ENCODE results near the gene HIF3A. TPM values are rescaled to one million over a fixed set of nuclear protein-coding genes. Genes with fewer than 3 reads are reported as not detected.
"Not testable (repeated sequence)": the region's sequence is repeated elsewhere in the genome, so short reads cannot be mapped to it uniquely, and the experiment has no call there.

Gene HIF3A
- polyA plus RNA-seq: 165 TPM
- long read RNA-seq, donor 1, full-length matches to known transcripts: 1 of 13 reads
- long read RNA-seq, donor 1, partial matches to known transcripts: 12 of 13 reads
- long read RNA-seq, donor 1, other reads (novel, unspliced or antisense): 0 of 13 reads
- long read RNA-seq, donor 2, full-length matches to known transcripts: 13 of 49 reads
- long read RNA-seq, donor 2, partial matches to known transcripts: 36 of 49 reads
- long read RNA-seq, donor 2, other reads (novel, unspliced or antisense): 0 of 49 reads
- long read RNA-seq, donor 3, full-length matches to known transcripts: 9 of 9 reads
- long read RNA-seq, donor 3, partial matches to known transcripts: 0 of 9 reads
- long read RNA-seq, donor 3, other reads (novel, unspliced or antisense): 0 of 9 reads
- long read RNA-seq, donor 4, partial matches to known transcripts: 5 of 5 reads
- long read RNA-seq, donor 4, other reads (novel, unspliced or antisense): 0 of 5 reads
- long read RNA-seq, donor 5, full-length matches to known transcripts: 4 of 4 reads
- long read RNA-seq, donor 5, partial matches to known transcripts: 0 of 4 reads
- long read RNA-seq, donor 5, other reads (novel, unspliced or antisense): 0 of 4 reads
- long read RNA-seq, donor 6, full-length matches to known transcripts: 6 of 23 reads
- long read RNA-seq, donor 6, partial matches to known transcripts: 17 of 23 reads
- long read RNA-seq, donor 6, other reads (novel, unspliced or antisense): 0 of 23 reads
- long read RNA-seq, donor 7, full-length matches to known transcripts: 6 of 6 reads
- long read RNA-seq, donor 7, partial matches to known transcripts: 0 of 6 reads
- long read RNA-seq, donor 7, other reads (novel, unspliced or antisense): 0 of 6 reads
- long read RNA-seq, donor 8, full-length matches to known transcripts: 9 of 46 reads
- long read RNA-seq, donor 8, partial matches to known transcripts: 37 of 46 reads
- long read RNA-seq, donor 8, other reads (novel, unspliced or antisense): 0 of 46 reads
- long read RNA-seq, donor 9, full-length matches to known transcripts: 5 of 33 reads
- long read RNA-seq, donor 9, partial matches to known transcripts: 28 of 33 reads
- long read RNA-seq, donor 9, other reads (novel, unspliced or antisense): 0 of 33 reads
- long read RNA-seq, donor 10, full-length matches to known transcripts: 13 of 24 reads
- long read RNA-seq, donor 10, partial matches to known transcripts: 11 of 24 reads
- long read RNA-seq, donor 10, other reads (novel, unspliced or antisense): 0 of 24 reads
- long read RNA-seq, donor 11, full-length matches to known transcripts: 9 of 9 reads
- long read RNA-seq, donor 11, partial matches to known transcripts: 0 of 9 reads
- long read RNA-seq, donor 11, other reads (novel, unspliced or antisense): 0 of 9 reads

- no CpG with 5 or more reads among the region's 46 CpGs for WGBS (ENCODE audit: insufficient coverage, low lambda C conversion rate)
- peaks cover 52% of the 10 kb centered on the region for H3K4me1 ChIP-seq (ENCODE audit: control insufficient read depth, insufficient read depth, low read length)
- peak within 1 kb of the TSS; percentile 83 for H3K4me3 ChIP-seq (ENCODE audit: low read length)
- H3K27ac ChIP-seq (ENCODE audit: low read length): peak within 1 kb of the TSS; percentile 99
- no peaks in the 10 kb centered on the region for H3K9me3 ChIP-seq (ENCODE audit: control insufficient read depth, low read depth, low read length)
- H3K36me3 ChIP-seq (ENCODE audit: control insufficient read depth, insufficient read depth, low read length): no peaks in the 10 kb centered on the region
- DNase-seq: peak; percentile 95 to 96
- H3K27me3 ChIP-seq (ENCODE audit: control insufficient read depth, insufficient read depth, low read length): no peaks in the 10 kb centered on the region
These were observed at the start of gene HIF3A for GRCh38 chr19:46296722-46297461. HIF3A (plus strand) TSS chr19:46297042; CDS start chr19:46297077, 35 bp downstream.

GRCh38 chr19:46250076-46250735 lies 46.6 kb upstream of the HIF3A start:
- WGBS (ENCODE audit: insufficient coverage, low lambda C conversion rate): no CpG with 5 or more reads among the region's 3 CpGs
- DNase-seq: no peak
- no peaks in the 10 kb centered on the region for H3K4me1 ChIP-seq (ENCODE audit: control insufficient read depth, insufficient read depth, low read length)
- H3K36me3 ChIP-seq (ENCODE audit: control insufficient read depth, insufficient read depth, low read length): no peaks in the 10 kb centered on the region
- H3K4me3 ChIP-seq (ENCODE audit: low read length): no peak overlapping the region
- no peaks in the 10 kb centered on the region for H3K9me3 ChIP-seq (ENCODE audit: control insufficient read depth, low read depth, low read length)
- H3K27me3 ChIP-seq (ENCODE audit: control insufficient read depth, insufficient read depth, low read length): no peaks in the 10 kb centered on the region
- H3K27ac ChIP-seq (ENCODE audit: low read length): no peak overlapping the region

GRCh38 chr19:46251416-46251815 lies 45.4 kb upstream of the HIF3A start:
- H3K4me3 ChIP-seq (ENCODE audit: low read length): no peak overlapping the region
- H3K27ac ChIP-seq (ENCODE audit: low read length): no peak overlapping the region
- H3K9me3 ChIP-seq (ENCODE audit: control insufficient read depth, low read depth, low read length): no peaks in the 10 kb centered on the region
- no peaks in the 10 kb centered on the region for H3K4me1 ChIP-seq (ENCODE audit: control insufficient read depth, insufficient read depth, low read length)
- H3K36me3 ChIP-seq (ENCODE audit: control insufficient read depth, insufficient read depth, low read length): no peaks in the 10 kb centered on the region
- DNase-seq: no peak
- H3K27me3 ChIP-seq (ENCODE audit: control insufficient read depth, insufficient read depth, low read length): no peaks in the 10 kb centered on the region
- WGBS (ENCODE audit: insufficient coverage, low lambda C conversion rate): no CpG with 5 or more reads among the region's 5 CpGs

- Histone ChIP-seq H3K36me3 (ENCODE audit: control insufficient read depth, insufficient read depth, low read length) (no peaks in the 10 kb centered on the region), H3K4me3 (ENCODE audit: low read length) (no peak overlapping the region), H3K9me3 (ENCODE audit: control insufficient read depth, low read depth, low read length) (no peaks in the 10 kb centered on the region), H3K4me1 (ENCODE audit: control insufficient read depth, insufficient read depth, low read length) (no peaks in the 10 kb centered on the region), H3K27ac (ENCODE audit: low read length) (no peak overlapping the region), H3K27me3 (ENCODE audit: control insufficient read depth, insufficient read depth, low read length) (peaks cover 5% of the 10 kb centered on the region)
- no CpG with 5 or more reads among the region's 4 CpGs for WGBS (ENCODE audit: insufficient coverage, low lambda C conversion rate)
- DNase-seq: no peak
These were observed 42.1 kb upstream of the HIF3A start for GRCh38 chr19:46254776-46255175.

GRCh38 chr19:46256855-46257254 lies 40.0 kb upstream of the HIF3A start:
- Histone ChIP-seq H3K27me3 (ENCODE audit: control insufficient read depth, insufficient read depth, low read length) (peaks cover 5% of the 10 kb centered on the region), H3K4me3 (ENCODE audit: low read length) (no peak overlapping the region), H3K27ac (ENCODE audit: low read length) (no peak overlapping the region), H3K9me3 (ENCODE audit: control insufficient read depth, low read depth, low read length) (no peaks in the 10 kb centered on the region), H3K36me3 (ENCODE audit: control insufficient read depth, insufficient read depth, low read length) (no peaks in the 10 kb centered on the region), H3K4me1 (ENCODE audit: control insufficient read depth, insufficient read depth, low read length) (no peaks in the 10 kb centered on the region)
- WGBS (ENCODE audit: insufficient coverage, low lambda C conversion rate): no CpG with 5 or more reads among the region's 8 CpGs
- no peak for DNase-seq

GRCh38 chr19:46261501-46261900 lies 35.3 kb upstream of the HIF3A start:
- not testable (repeated sequence) for DNase-seq; H3K9me3 ChIP-seq (ENCODE audit: control insufficient read depth, low read depth, low read length); H3K4me3 ChIP-seq (ENCODE audit: low read length); H3K36me3 ChIP-seq (ENCODE audit: control insufficient read depth, insufficient read depth, low read length); H3K27ac ChIP-seq (ENCODE audit: low read length); H3K4me1 ChIP-seq (ENCODE audit: control insufficient read depth, insufficient read depth, low read length); H3K27me3 ChIP-seq (ENCODE audit: control insufficient read depth, insufficient read depth, low read length)
- no CpG with 5 or more reads among the region's 7 CpGs for WGBS (ENCODE audit: insufficient coverage, low lambda C conversion rate)

- H3K27ac ChIP-seq (ENCODE audit: low read length); H3K4me1 ChIP-seq (ENCODE audit: control insufficient read depth, insufficient read depth, low read length); DNase-seq; H3K4me3 ChIP-seq (ENCODE audit: low read length); H3K27me3 ChIP-seq (ENCODE audit: control insufficient read depth, insufficient read depth, low read length); H3K36me3 ChIP-seq (ENCODE audit: control insufficient read depth, insufficient read depth, low read length); H3K9me3 ChIP-seq (ENCODE audit: control insufficient read depth, low read depth, low read length): not testable (repeated sequence)
- WGBS (ENCODE audit: insufficient coverage, low lambda C conversion rate): 30% methylated on average over 2 of the region's 11 CpGs
These were observed 34.1 kb upstream of the HIF3A start for GRCh38 chr19:46262684-46263296.

- not testable (repeated sequence) for H3K27me3 ChIP-seq (ENCODE audit: control insufficient read depth, insufficient read depth, low read length); H3K4me1 ChIP-seq (ENCODE audit: control insufficient read depth, insufficient read depth, low read length); H3K27ac ChIP-seq (ENCODE audit: low read length); H3K9me3 ChIP-seq (ENCODE audit: control insufficient read depth, low read depth, low read length); H3K4me3 ChIP-seq (ENCODE audit: low read length); H3K36me3 ChIP-seq (ENCODE audit: control insufficient read depth, insufficient read depth, low read length); DNase-seq
- WGBS (ENCODE audit: insufficient coverage, low lambda C conversion rate): no CpG with 5 or more reads among the region's 5 CpGs
These were observed 32.0 kb upstream of the HIF3A start for GRCh38 chr19:46264801-46265200.

GRCh38 chr19:46265217-46265828 lies 31.5 kb upstream of the HIF3A start:
- no peaks in the 10 kb centered on the region for H3K27me3 ChIP-seq (ENCODE audit: control insufficient read depth, insufficient read depth, low read length)
- no peaks in the 10 kb centered on the region for H3K4me1 ChIP-seq (ENCODE audit: control insufficient read depth, insufficient read depth, low read length)
- no peak overlapping the region for H3K27ac ChIP-seq (ENCODE audit: low read length)
- peak; percentile 59 to 61 for DNase-seq
- no peak overlapping the region for H3K4me3 ChIP-seq (ENCODE audit: low read length)
- no peaks in the 10 kb centered on the region for H3K36me3 ChIP-seq (ENCODE audit: control insufficient read depth, insufficient read depth, low read length)
- 0% methylated on average over 1 of the region's 10 CpGs for WGBS (ENCODE audit: insufficient coverage, low lambda C conversion rate)
- H3K9me3 ChIP-seq (ENCODE audit: control insufficient read depth, low read depth, low read length): no peaks in the 10 kb centered on the region

Data from large intestine (tissue), 12 donors.